Karpas-422 (cell line): Measurements from ENCODE around the gene NEDD8. TPM values are rescaled to one million over a fixed set of nuclear protein-coding genes. Genes with fewer than 3 reads are reported as not detected.
"Not testable (repeated sequence)": the region's sequence is repeated elsewhere in the genome, so short reads cannot be mapped to it uniquely, and the experiment has no call there.

Experiments
- DNase-seq: peaks from one replicate; pipeline ENCODE4 v3.0.0-alpha.2; 2015
- H2AFZ ChIP-seq: fragments of 200-600 bp; sonication (generic); 2 replicates; pipeline ENCODE4 v1.6.1; 2014; ENCODE audit warnings: antibody characterized with exemption, low read length, mixed read lengths
- H3K27ac ChIP-seq: fragments of 200-600 bp; sonication (generic); 2 replicates; pipeline ENCODE4 v1.5.1; 2014; ENCODE audit warnings: mild to moderate bottlenecking, low read length, moderate library complexity
- H3K27me3 ChIP-seq: fragments of 200-600 bp; sonication (generic); 2 replicates; pipeline ENCODE4 v1.6.1; 2014; ENCODE audit warnings: low read length, mixed read lengths
- H3K36me3 ChIP-seq: fragments of 200-600 bp; sonication (generic); 2 replicates; pipeline ENCODE4 v1.6.1; 2014; ENCODE audit warnings: low read length, mixed read lengths; ENCODE audit not compliant: insufficient read depth
- H3K4me1 ChIP-seq: fragments of 200-600 bp; sonication (generic); 2 replicates; pipeline ENCODE4 v1.6.1; 2014; ENCODE audit warnings: mild to moderate bottlenecking, low read length, mixed read lengths
- H3K4me2 ChIP-seq: fragments of 200-600 bp; sonication (generic); 2 replicates; pipeline ENCODE4 v1.6.1; 2014; ENCODE audit warnings: low read length, low read depth, mild to moderate bottlenecking; ENCODE audit not compliant: poor library complexity, severe bottlenecking
- H3K4me3 ChIP-seq: fragments of 200-600 bp; sonication (generic); 2 replicates; pipeline ENCODE4 v1.5.1; 2014; ENCODE audit warnings: mild to moderate bottlenecking, antibody characterized with exemption, low read length, mixed read lengths
- H3K79me2 ChIP-seq: fragments of 200-600 bp; sonication (generic); 2 replicates; pipeline ENCODE4 v1.6.1; 2014; ENCODE audit warnings: mild to moderate bottlenecking, low read length, mixed read lengths
- H3K9ac ChIP-seq: fragments of 200-600 bp; sonication (generic); 2 replicates; pipeline ENCODE4 v1.6.0; 2014; ENCODE audit warnings: low read length
- H3K9me2 ChIP-seq: fragments of 200-600 bp; sonication (generic), shearing (Covaris generic); replicated peaks from 2 replicates; pipeline ENCODE4 v1.6.0; 2014; ENCODE audit warnings: mild to moderate bottlenecking, low read length, moderate library complexity; ENCODE audit not compliant: insufficient read depth
- H3K9me3 ChIP-seq: fragments of 300-700, 200-600 bp; sonication (generic); 2 replicates; pipeline ENCODE4 v1.6.1; 2014; ENCODE audit warnings: low read length, mixed read lengths
- H4K20me1 ChIP-seq: fragments of 200-600 bp; sonication (generic); 2 replicates; pipeline ENCODE4 v1.6.1; 2014; ENCODE audit warnings: mild to moderate bottlenecking, antibody characterized with exemption, low read length, low read depth; ENCODE audit not compliant: insufficient read depth
- total RNA-seq: library from RNA; depleted of rRNA; stranded (reverse); fragments of >200 nt; shearing (Covaris generic); gene quantifications from 2 replicates; pipeline ENCODE4 v1.2.3, GENCODE V29; 2014; ENCODE audit warnings: low replicate concordance

NEDD8 gene
- total RNA-seq, 1 experiment from 2014 or later, result 293 TPM

DNA sequence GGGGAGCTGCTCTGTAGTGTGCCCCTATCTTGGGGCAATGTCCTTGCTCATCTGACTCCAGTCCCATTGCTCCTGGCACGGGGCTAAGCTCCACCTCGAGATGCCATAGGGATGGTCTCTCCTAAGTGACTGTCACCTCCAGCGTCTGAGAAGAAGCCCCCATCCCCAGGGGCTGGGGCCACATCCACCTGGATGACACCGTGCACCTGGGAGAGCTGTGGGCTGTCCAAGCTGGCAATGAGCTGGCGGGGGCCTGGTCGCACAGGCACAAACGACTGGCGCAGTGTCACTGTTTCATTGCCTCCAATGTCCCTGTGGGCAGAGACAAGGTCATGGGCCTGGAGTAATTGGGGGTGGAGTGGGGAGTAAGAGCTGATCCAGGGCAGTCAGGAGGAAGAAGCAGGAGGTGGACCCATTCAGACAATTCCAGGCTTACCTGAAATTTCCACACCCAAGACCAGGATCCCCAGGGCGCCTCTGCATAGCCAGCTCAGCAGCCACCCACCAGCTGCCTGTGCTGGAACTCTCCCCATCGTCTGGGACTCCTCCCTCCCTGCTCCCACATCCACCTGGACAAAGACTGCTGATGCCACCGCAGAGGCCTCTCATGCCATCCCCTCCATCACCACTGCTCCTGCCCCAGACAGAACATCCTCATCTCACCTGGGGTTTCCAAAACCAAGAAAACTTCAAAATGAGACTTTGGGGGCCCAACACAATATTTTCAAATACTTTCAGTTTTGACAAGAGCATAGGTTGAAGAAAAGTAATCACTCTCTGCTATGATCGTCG lies 17.3 kb upstream of the NEDD8 start:
- Histone ChIP-seq H3K36me3 (peaks cover 2% of the 10 kb centered on the region; the same call in 1 of the 2 replicates), H2AFZ (no peak overlapping the region), H3K27ac (no peak overlapping the region), H3K79me2 (no peaks in the 10 kb centered on the region), H3K9ac (no peak overlapping the region), H4K20me1 (no peaks in the 10 kb centered on the region), H3K9me3 (no peaks in the 10 kb centered on the region), H3K4me1 (no peaks in the 10 kb centered on the region), H3K9me2 (no peaks in the 10 kb centered on the region), H3K4me3 (no peak overlapping the region), H3K27me3 (no peaks in the 10 kb centered on the region), H3K4me2 (no peak overlapping the region)
- no peak for DNase-seq

- DNase-seq, result no peak
- H2AFZ ChIP-seq, result no peak overlapping the region
- no peaks in the 10 kb centered on the region for H3K9me3 ChIP-seq
- no peaks in the 10 kb centered on the region for H4K20me1 ChIP-seq
- no peaks in the 10 kb centered on the region for H3K9me2 ChIP-seq
- H3K4me3 ChIP-seq, result no peak overlapping the region
- no peak overlapping the region for H3K9ac ChIP-seq
- H3K79me2 ChIP-seq, result no peaks in the 10 kb centered on the region
- H3K27me3 ChIP-seq, result no peaks in the 10 kb centered on the region
- no peak overlapping the region for H3K4me2 ChIP-seq
- no peak overlapping the region for H3K27ac ChIP-seq
- H3K36me3 ChIP-seq, result no peaks in the 10 kb centered on the region
- H3K4me1 ChIP-seq, result peaks cover 13% of the 10 kb centered on the region
Measured at GRCh38 chr14:24247422-24247821, 15.3 kb upstream of the NEDD8 start.

- H3K79me2 ChIP-seq, result peaks cover 3% of the 10 kb centered on the region
- no peak overlapping the region for H3K9ac ChIP-seq
- no peaks in the 10 kb centered on the region for H3K9me3 ChIP-seq
- H3K9me2 ChIP-seq, result no peaks in the 10 kb centered on the region
- DNase-seq, result no peak
- H2AFZ ChIP-seq, result no peak overlapping the region
- H4K20me1 ChIP-seq, result peaks cover 3% of the 10 kb centered on the region; the same call in 1 of the 2 replicates
- H3K4me3 ChIP-seq, result no peak overlapping the region
- H3K27ac ChIP-seq, result no peak overlapping the region
- peaks cover 15% of the 10 kb centered on the region for H3K4me1 ChIP-seq
- no peak overlapping the region for H3K4me2 ChIP-seq
- no peaks in the 10 kb centered on the region for H3K36me3 ChIP-seq
- H3K27me3 ChIP-seq, result no peaks in the 10 kb centered on the region
Measured at GRCh38 chr14:24246765-24247212, 14.6 kb upstream of the NEDD8 start.

- peaks cover 17% of the 10 kb centered on the region for H3K79me2 ChIP-seq
- H3K4me1 ChIP-seq, result peaks cover 29% of the 10 kb centered on the region
- H2AFZ ChIP-seq, DNase-seq, H3K27me3 ChIP-seq, H4K20me1 ChIP-seq, H3K9ac ChIP-seq, H3K4me3 ChIP-seq, H3K9me2 ChIP-seq, H3K9me3 ChIP-seq, H3K4me2 ChIP-seq, H3K36me3 ChIP-seq, H3K27ac ChIP-seq: not testable (repeated sequence)
Measured at GRCh38 chr14:24245350-24245749, 13.2 kb upstream of the NEDD8 start.

GRCh38 chr14:24243336-24243836 lies 11.2 kb upstream of the NEDD8 start:
- peak overlapping the region; percentile 92 for H3K4me2 ChIP-seq
- H3K4me3 ChIP-seq, result peak overlapping the region; percentile 79
- H3K36me3 ChIP-seq, result peaks cover 26% of the 10 kb centered on the region
- peak overlapping the region; percentile 52 for H2AFZ ChIP-seq
- no peaks in the 10 kb centered on the region for H3K9me2 ChIP-seq
- no peaks in the 10 kb centered on the region for H3K27me3 ChIP-seq
- H3K27ac ChIP-seq, result peak overlapping the region; percentile 89
- H3K79me2 ChIP-seq, result peaks cover 27% of the 10 kb centered on the region
- peak overlapping the region; percentile 79 for H3K9ac ChIP-seq
- H4K20me1 ChIP-seq, result peaks cover 6% of the 10 kb centered on the region; the same call in 1 of the 2 replicates
- peaks cover 37% of the 10 kb centered on the region for H3K4me1 ChIP-seq
- H3K9me3 ChIP-seq, result no peaks in the 10 kb centered on the region
- peak; percentile 81 for DNase-seq

DNA sequence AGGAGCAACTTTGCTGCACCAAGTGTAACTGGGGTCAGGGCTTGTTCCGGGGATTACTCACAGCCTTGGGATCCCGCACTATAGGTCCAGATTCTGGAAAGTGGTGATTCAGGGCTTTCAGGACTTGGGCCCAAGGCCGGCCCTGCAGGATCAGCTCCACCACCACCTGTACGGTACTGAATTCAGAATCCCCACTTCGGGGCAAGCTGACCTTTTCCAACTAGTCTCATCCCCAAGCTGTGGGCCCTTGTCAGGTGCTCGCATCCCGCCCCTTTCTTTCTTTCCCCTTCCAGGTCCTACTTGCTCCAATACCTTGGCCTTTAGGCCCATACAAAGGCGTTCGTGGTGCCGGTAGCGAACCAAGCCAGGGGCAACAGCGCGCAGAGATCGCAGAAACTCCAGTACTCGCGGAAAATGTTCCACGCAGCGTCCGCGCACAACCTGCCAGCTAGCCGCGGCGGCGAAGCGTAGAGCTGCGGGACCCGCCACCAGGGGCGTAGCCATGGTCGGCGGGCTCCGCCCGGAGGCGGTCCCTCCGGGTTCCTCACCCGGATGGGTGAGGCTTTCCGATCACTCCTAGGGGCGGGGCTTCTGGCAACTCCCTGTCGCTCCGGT lies 9.8 kb upstream of the NEDD8 start:
- peak overlapping the region; percentile 79 for H3K9ac ChIP-seq
- H3K79me2 ChIP-seq, result peaks cover 27% of the 10 kb centered on the region
- peak; percentile 98 for DNase-seq
- H3K4me3 ChIP-seq, result peak overlapping the region; percentile 79
- H3K27me3 ChIP-seq, result no peaks in the 10 kb centered on the region
- peaks cover 37% of the 10 kb centered on the region for H3K4me1 ChIP-seq
- H3K36me3 ChIP-seq, result peaks cover 40% of the 10 kb centered on the region
- H3K27ac ChIP-seq, result peak overlapping the region; percentile 89
- H3K9me3 ChIP-seq, result no peaks in the 10 kb centered on the region
- peaks cover 6% of the 10 kb centered on the region; the same call in 1 of the 2 replicates for H4K20me1 ChIP-seq
- H2AFZ ChIP-seq, result peak overlapping the region; percentile 40; the same call in 1 of the 2 replicates
- peak overlapping the region; percentile 92 for H3K4me2 ChIP-seq
- no peaks in the 10 kb centered on the region for H3K9me2 ChIP-seq

- peak overlapping the region; percentile 3 for H3K4me2 ChIP-seq
- peaks cover 6% of the 10 kb centered on the region; the same call in 1 of the 2 replicates for H4K20me1 ChIP-seq
- DNase-seq, result no peak
- H3K79me2 ChIP-seq, result peaks cover 34% of the 10 kb centered on the region
- H3K4me1 ChIP-seq, result peaks cover 40% of the 10 kb centered on the region
- H3K4me3 ChIP-seq, result no peak overlapping the region
- H3K27me3 ChIP-seq, result no peaks in the 10 kb centered on the region
- H3K9me3 ChIP-seq, result no peaks in the 10 kb centered on the region
- no peak overlapping the region for H3K9ac ChIP-seq
- no peak overlapping the region for H3K27ac ChIP-seq
- H3K9me2 ChIP-seq, result no peaks in the 10 kb centered on the region
- no peak overlapping the region for H2AFZ ChIP-seq
- H3K36me3 ChIP-seq, result peaks cover 54% of the 10 kb centered on the region
Measured at GRCh38 chr14:24240110-24240918, 8.1 kb upstream of the NEDD8 start.
